CD4-positive, alpha-beta T cell treated with Interleukin-15 for 4 hours (primary cell): Measurements from ENCODE around the gene ABCB10.
A peak's percentile ranks its signal among the peaks of the same experiment; 100 is the strongest.
"Not testable (repeated sequence)": the region's sequence is repeated elsewhere in the genome, so short reads cannot be mapped to it uniquely, and the experiment has no call there.

Experiments used
- DNase-seq: peaks from one replicate; pipeline ENCODE4 v3.0.0-alpha.2; 2020; ENCODE audit warnings: low spot score

The ABCB10 gene

DNA sequence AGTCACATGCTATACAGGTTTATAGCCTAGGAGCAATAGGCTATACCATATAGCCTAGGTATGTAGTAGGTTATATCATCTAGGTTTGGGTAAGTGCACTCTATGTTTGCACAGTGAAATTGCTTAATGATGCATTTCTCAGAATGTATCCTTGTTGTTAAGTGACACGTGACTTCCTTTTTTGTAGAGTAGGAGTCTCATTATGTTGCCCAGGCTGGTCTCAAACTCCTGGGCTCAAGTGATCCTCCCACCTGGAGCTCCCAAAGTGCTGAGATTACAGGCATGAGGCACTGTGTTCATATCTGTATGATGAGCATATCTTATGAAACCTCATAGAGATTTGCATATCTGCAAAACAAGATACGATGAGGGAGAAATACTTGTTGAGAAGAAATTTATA is 13.8 kb upstream of the ABCB10 start:
- DNase-seq, result no peak

DNA sequence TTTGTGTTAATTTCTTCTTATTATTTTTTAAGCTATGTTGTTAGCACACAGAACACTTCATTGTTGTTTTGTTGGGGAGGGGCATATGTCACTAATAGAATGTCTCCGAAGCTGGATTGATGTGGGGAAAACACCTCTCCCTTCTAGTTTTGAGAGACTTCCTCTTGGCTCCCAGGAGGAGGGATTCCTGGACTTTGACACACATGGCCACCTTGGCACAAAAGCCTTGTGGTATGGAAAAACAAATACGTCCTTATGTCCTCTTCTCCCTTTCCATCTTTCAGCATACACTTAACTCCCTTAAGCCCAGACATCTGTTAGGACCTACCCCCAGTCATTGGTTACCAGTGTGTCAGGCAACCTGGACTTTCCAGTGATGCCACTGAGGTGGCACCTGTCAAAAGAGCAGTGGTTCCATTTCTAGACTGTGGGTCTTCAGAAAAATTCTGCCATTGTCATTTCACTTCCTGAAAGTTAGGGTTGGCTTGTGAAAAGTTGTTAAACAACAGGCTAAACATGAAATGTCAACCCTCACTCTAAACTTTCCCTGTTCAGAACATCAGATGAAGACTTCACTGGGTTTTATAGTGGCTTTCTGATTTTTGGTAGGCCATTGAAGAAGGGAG is 12.5 kb upstream of the ABCB10 start:
- no peak for DNase-seq

DNA sequence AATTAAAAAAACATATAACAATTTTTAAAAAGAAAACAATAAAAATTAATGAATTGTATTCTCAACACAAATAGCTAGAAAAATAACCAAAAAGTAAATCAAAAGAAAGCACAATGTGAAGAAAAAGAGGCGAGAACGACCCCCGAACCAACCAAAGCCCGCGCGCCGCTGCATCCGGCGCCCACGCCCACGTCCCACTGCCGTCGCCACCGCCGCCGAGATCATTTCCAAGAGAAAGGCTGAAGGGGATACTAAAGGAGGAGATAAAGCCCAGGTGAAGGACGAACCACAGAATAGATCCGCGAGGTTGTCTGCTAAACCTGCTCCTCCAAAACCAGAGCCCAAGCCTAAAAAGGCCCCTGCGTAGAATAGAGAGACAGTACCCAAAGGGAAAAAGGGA is 11.8 kb upstream of the ABCB10 start:
- DNase-seq, result no peak

- no peak for DNase-seq
Measured at GRCh38 chr1:229567109-229567868, 8.8 kb upstream of the ABCB10 start.

DNA sequence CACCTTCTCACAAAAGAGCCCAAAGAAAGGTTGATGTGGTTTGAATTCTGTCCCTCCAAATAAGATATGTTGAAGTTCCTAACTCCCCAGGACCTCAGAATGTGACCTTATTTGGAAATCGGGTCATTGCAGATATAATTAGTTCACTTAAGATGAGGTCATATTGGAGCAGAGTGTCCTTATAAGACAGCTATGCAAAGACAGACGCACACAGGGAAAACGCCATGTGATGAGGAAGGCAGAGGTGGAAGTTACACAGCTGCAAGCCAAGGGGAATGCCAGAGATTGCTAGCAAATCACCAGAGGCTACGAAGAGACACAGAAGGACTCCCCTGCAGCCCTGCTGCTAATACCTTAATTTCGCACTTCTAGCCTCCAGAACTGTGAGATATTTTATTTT is 5.2 kb upstream of the ABCB10 start:
- no peak for DNase-seq

- no peak for DNase-seq
Measured at GRCh38 chr1:229563241-229563640, 4.7 kb upstream of the ABCB10 start.

DNA sequence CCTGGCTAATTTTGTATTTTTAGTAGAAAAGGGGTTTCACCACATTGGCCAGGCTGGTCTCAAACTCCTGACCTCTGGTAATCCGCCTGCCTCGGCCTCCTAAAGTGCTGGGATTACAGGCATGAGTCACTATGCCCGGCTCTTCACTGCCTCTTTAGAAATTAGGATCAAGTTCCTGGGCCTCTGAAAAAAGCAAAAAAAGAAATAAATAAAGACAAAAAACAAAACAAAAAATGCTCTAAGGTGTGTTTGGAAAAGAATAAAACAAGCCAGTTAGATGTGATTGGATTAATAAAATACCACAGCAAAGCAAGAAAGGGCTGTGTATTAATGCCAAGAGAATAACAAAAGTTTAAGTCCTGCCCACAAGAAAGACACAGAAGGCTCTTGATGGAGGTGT is 4.2 kb upstream of the ABCB10 start:
- no peak for DNase-seq

DNA sequence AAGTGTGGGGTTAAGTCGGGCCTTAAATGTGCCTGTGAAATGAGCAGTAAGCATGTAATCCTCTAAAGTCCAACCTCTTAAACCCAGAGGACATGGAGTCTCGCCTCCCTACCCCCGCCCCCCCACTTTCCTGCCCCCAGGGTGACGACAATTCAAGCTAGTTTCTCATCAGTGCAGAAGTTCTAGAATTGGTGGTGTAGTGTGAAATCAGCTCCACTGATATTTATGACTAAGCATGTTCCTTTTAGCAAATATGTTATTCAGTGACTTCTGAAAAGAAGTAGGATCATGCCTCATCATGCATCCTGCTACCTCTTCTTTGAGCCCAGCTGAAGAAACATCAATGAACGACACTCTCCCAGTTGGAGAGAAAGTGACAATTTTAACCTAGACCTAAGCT is 2.6 kb upstream of the ABCB10 start:
- no peak for DNase-seq

DNA sequence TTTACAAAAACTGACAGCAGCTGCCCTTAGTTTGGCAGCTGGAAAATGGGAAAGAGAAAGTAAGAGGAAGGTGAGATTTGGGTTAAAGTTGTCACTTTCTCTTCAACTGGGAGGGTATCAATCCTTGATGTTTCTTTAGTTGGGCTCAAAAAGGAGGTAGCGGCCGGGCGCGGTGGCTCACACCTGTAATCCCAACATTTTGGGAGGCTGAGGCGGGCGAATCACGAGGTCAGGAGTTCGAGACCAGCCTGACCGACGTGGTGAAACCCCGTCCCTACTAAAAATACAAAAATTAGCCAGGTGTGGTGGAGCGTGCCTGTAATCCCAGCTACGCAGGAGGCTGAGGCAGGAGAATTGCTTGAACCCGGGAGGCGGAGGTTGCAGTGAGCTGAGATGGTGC is 1.6 kb upstream of the ABCB10 start:
- not testable (repeated sequence) for DNase-seq

DNA sequence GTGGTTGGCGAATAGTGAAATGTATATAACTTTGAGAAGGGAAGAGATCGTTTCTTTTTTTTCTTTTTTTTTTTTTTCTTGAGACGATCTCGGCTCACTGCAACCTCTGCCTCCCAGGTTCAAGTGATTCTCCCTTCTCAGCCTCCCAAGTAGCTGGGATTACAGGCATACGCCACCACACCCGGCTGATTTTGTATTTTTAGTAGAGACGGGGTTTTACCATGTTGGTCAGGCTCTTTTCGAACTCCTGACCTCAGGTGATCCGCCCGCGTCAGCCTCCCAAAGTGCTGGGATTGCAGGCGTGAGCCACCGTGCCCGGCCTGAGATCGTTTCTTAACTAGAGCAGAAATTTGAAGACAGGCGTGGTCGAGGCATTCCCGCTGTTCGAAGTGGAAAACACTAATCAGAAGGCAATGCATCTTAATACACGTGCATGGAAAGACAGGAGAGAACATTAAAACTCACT is 862 bp upstream of the ABCB10 start:
- not testable (repeated sequence) for DNase-seq

DNA sequence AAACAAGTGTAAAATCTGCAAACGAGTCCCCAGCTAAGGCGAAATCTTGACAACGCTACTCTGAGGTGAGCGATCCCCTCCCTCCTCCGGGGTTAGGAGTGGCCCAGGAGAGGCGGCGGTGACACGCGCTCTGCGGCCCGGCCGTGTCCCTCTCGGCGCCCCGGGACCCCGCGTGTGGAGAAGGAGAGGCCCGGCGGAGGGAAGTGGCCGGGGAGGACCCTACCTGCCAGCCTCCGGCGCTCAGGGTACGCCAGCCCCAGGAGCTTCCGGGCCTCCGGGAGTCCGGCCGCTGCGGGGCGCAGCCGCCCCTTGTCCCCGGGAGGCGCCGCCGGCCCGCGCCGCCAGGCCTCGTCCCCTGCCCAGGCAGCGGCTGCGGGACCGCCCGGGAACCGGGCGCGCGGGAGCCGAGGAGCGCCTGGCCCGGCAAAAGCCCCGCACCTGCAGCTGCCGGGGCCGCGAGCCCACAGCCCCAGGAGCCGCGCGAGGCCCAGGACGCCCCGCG is 543 bp downstream of the ABCB10 start:
- DNase-seq, result peak; percentile 26

GRCh38 chr1:229557200-229557850 is 1.2 kb downstream of the ABCB10 start:
- peak; percentile 35 for DNase-seq

- DNase-seq, result no peak
Measured at GRCh38 chr1:229554886-229555621, 3.5 kb downstream of the ABCB10 start.

GRCh38 chr1:229553621-229554130 is 4.8 kb downstream of the ABCB10 start:
- DNase-seq, result no peak

- no peak for DNase-seq
Measured at GRCh38 chr1:229552732-229553131, 5.8 kb downstream of the ABCB10 start.

DNA sequence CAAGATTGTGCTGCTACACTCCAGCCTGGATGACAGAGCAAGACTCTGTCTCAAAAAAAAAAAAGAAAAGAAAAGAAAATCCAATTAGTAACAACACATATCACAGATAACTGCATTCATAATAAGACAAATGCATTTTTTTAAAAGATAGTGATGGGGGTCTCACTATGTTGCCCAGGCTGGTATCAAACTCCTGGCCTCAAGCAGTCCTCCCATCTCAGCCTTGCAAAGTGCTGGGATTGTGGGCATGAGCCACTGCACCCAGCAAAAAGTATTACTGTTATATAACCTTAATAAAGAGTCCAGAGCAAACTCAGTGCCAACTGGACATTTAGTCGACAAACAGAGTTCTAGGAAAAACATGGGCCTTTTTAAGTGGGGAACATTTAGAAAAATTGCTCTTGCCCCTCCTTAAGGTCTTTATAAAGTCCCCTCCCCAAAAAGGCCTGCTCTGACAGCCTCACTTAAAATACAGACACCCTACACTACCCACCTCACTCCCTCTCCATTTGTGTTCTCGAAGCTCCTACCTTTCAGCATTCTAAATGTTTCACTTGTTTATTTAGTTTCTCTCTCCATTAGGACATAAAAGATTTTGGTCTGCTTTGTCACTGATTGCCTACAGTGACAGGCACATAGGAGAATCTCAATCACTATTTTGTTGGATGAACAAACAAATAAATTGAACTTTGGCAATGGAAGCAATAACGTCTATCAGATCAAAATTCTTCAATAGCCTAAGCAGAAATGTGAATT is 7.5 kb downstream of the ABCB10 start:
- DNase-seq, result no peak

GRCh38 chr1:229547542-229547941 is 11.0 kb downstream of the ABCB10 start:
- DNase-seq, result no peak

DNA sequence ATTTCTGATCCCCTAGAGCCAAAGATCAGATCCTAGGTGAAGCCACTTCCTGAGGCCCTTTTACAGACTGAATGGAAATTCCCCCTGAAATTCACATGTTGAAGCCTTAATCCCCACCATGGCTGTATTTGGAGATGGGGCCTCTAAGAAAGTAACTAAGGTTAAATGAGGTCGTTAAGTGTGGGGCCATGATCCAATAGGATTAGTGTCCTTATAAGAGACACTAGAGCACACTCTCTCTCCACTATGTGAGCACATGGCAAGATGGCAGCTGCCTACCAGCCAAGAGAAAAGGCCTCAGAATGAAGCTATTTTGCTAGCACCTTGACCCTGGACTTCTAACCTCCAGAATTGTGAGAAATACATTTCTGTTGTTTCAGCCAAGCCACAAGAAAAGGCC is 13.9 kb downstream of the ABCB10 start:
- DNase-seq, result no peak

GRCh38 chr1:229539863-229540506 is 18.5 kb downstream of the ABCB10 start:
- no peak for DNase-seq

GRCh38 chr1:229538945-229539344 is 19.6 kb downstream of the ABCB10 start:
- DNase-seq, result no peak

DNA sequence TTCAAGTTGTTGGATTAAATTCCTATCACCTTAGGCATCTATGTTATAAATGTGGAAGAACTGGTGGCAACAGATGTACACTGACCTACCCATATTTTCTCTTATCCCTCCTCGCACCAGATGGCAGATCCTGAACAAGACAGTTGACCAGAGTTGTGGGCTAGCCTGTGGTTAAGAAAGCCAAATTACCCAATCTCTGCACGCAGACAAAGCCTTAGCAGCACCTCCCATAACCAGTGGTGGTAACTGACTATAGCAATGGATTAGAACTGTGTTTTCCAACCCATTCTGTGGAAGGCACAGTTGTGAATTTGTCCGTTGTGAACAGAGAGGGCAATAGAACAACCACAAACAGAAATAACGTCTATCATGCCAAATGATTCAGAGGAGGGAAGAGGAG is 20.6 kb downstream of the ABCB10 start:
- no peak for DNase-seq
